H1 (cell line): ENCODE measurements around the gene MRPL39. TPM values are rescaled to one million over a fixed set of nuclear protein-coding genes. Genes with fewer than 3 reads are reported as not detected.

ENCODE experiments used
- CTCF ChIA-PET: fragments of 300-600 bp; sonication (Branson Sonifier 250); formaldehyde crosslinking; loops from one replicate; lab custom pipeline; 2021; ENCODE audit not compliant: partially characterized antibody; lab: Charles Lee
- POLR2A ChIA-PET: fragments of 300-600 bp; sonication (Branson Sonifier 250); formaldehyde crosslinking; loops from one replicate; lab custom pipeline; 2021; ENCODE audit warnings: inconsistent platforms; ENCODE audit not compliant: partially characterized antibody; lab: Charles Lee
- DNase-seq, 2 experiments: peaks; one replicate each; pipeline versions ENCODE4 v3.0.0 to v3.0.0-alpha.2; 2010 to 2022; ENCODE audit warnings: low spot score in 2 of 2, low read depth in 1 of 2, mixed read lengths in 1 of 2
- FAIRE-seq: peaks from 2 replicates; lab custom pipeline; 2011; peaks lifted over from hg19 to GRCh38; lab: Jason Lieb, UNC
- H2AFZ ChIP-seq: 2 replicates; pipeline ENCODE4 v1.8.1; 2012; ENCODE audit warnings: low read length, inconsistent platforms
- H2AK5ac ChIP-seq: 2 replicates; pipeline ENCODE4 v1.6.1; 2013; ENCODE audit warnings: low read depth, low read length
- H2BK120ac ChIP-seq: replicated peaks from 2 replicates; pipeline ENCODE3; 2013; ENCODE audit warnings: low read depth, low read length, inconsistent platforms
- H2BK12ac ChIP-seq: 2 replicates; pipeline ENCODE4 v1.6.1; 2013; ENCODE audit warnings: low read depth, low read length
- H2BK15ac ChIP-seq: 2 replicates; pipeline ENCODE4 v1.6.1; 2013; ENCODE audit warnings: low read length
- H2BK20ac ChIP-seq: 2 replicates; pipeline ENCODE4 v1.6.1; 2013; ENCODE audit warnings: low read length
- H2BK5ac ChIP-seq: 2 replicates; pipeline ENCODE4 v1.6.1; 2013; ENCODE audit warnings: low read depth, low read length
- H3K14ac ChIP-seq: 2 replicates; pipeline ENCODE4 v1.6.1; 2013; ENCODE audit warnings: inconsistent platforms; ENCODE audit not compliant: insufficient read length
- H3K18ac ChIP-seq: 2 replicates; pipeline ENCODE4 v1.6.1; 2013; ENCODE audit warnings: low read length; ENCODE audit errors: extremely low read depth
- H3K23ac ChIP-seq: 2 replicates; pipeline ENCODE4 v1.6.1; 2013; ENCODE audit warnings: inconsistent platforms; ENCODE audit not compliant: insufficient read length
- H3K23me2 ChIP-seq: 2 replicates; pipeline ENCODE4 v1.6.1; 2013; ENCODE audit warnings: low read depth, low read length
- H3K27ac ChIP-seq: 2 replicates; pipeline ENCODE4 v1.6.1; 2011; ENCODE audit warnings: low read depth, low read length, inconsistent platforms
- H3K27me3 ChIP-seq, 4 experiments: replicated peaks in 1 of 4; 1 replicate in 1 of 4; 2 replicates in 3 of 4; pipeline versions ENCODE4 v1.6.1 to v1.8.1; 2011 to 2013; ENCODE audit warnings: low read length in 3 of 4, mild to moderate bottlenecking in 3 of 4, inconsistent platforms in 2 of 4, mixed read lengths in 2 of 4, moderate library complexity in 1 of 4; ENCODE audit not compliant: control insufficient read depth in 3 of 4, insufficient read depth in 3 of 4; ENCODE audit errors: extremely low read depth in 1 of 4
- H3K36me3 ChIP-seq, 4 experiments: 2 replicates each; pipeline versions ENCODE4 v1.6.1 to v1.8.1; 2011 to 2013; ENCODE audit warnings: mild to moderate bottlenecking in 4 of 4, low read length in 3 of 4, moderate library complexity in 2 of 4, control low read depth in 1 of 4, inconsistent platforms in 1 of 4; ENCODE audit not compliant: insufficient read depth in 4 of 4, control insufficient read depth in 2 of 4
- H3K4ac ChIP-seq: replicated peaks from 2 replicates; pipeline ENCODE3; 2013; ENCODE audit warnings: low read length, low read depth, mixed read lengths, inconsistent platforms; ENCODE audit not compliant: insufficient read length
- H3K4me1 ChIP-seq, 4 experiments: replicated peaks in 1 of 4; 1 replicate in 1 of 4; 2 replicates in 3 of 4; pipeline versions ENCODE4 v1.6.1 to v1.8.1; 2011 to 2013; ENCODE audit warnings: low read length in 3 of 4, inconsistent platforms in 2 of 4, mixed read lengths in 1 of 4; ENCODE audit not compliant: insufficient read depth in 4 of 4, control insufficient read depth in 3 of 4
- H3K4me2 ChIP-seq, 2 experiments: 2 replicates each; pipeline versions ENCODE4 v1.6.1 to v1.8.1; 2011 to 2013; ENCODE audit warnings: low read depth in 2 of 2, low read length in 2 of 2, control low read depth in 1 of 2, inconsistent platforms in 1 of 2, mild to moderate bottlenecking in 1 of 2; ENCODE audit not compliant: insufficient read depth in 1 of 2
- H3K4me3 ChIP-seq, 4 experiments: fragments of 200-600, 300-600 bp in 1 of 4; sonication (generic), shearing (Covaris generic), sonication (Bioruptor Twin) in 1 of 4; 2 replicates each; pipeline versions ENCODE4 v1.5.1 to v1.8.1; 2011 to 2016; ENCODE audit warnings: low read length in 4 of 4, low read depth in 3 of 4, control low read depth in 2 of 4, inconsistent platforms in 2 of 4, mild to moderate bottlenecking in 2 of 4, mixed read lengths in 1 of 4, moderate library complexity in 1 of 4; ENCODE audit not compliant: insufficient read depth in 2 of 4; ENCODE audit errors: extremely low read depth in 1 of 4
- H3K56ac ChIP-seq: replicated peaks from 2 replicates; pipeline ENCODE3; 2013; ENCODE audit warnings: low read depth, mild to moderate bottlenecking, mixed read lengths, low read length, inconsistent platforms; ENCODE audit not compliant: insufficient read length
- H3K79me1 ChIP-seq: 2 replicates; pipeline ENCODE4 v1.6.1; 2013; ENCODE audit warnings: low read depth, low read length, control low read depth
- H3K79me2 ChIP-seq, 2 experiments: 2 replicates each; pipeline versions ENCODE4 v1.6.1 to v1.8.1; 2012 to 2013; ENCODE audit warnings: low read length in 2 of 2, mild to moderate bottlenecking in 2 of 2, inconsistent platforms in 1 of 2; ENCODE audit not compliant: insufficient read depth in 2 of 2, control insufficient read depth in 1 of 2
- H3K9ac ChIP-seq, 4 experiments: replicated peaks in 1 of 4; 1 replicate in 1 of 4; 2 replicates in 3 of 4; pipeline versions ENCODE4 v1.6.1 to v1.8.1; 2011 to 2013; ENCODE audit warnings: low read depth in 3 of 4, low read length in 3 of 4, control low read depth in 2 of 4, mild to moderate bottlenecking in 2 of 4, moderate library complexity in 2 of 4, inconsistent platforms in 1 of 4; ENCODE audit errors: extremely low read depth in 1 of 4
- H3K9me3 ChIP-seq, 2 experiments: 2 replicates each; pipeline versions ENCODE4 v1.6.1 to v1.8.1; 2012 to 2013; ENCODE audit warnings: mild to moderate bottlenecking in 2 of 2, moderate library complexity in 2 of 2, control low read depth in 1 of 2, inconsistent platforms in 1 of 2, low read depth in 1 of 2, low read length in 1 of 2, mixed read lengths in 1 of 2; ENCODE audit not compliant: insufficient read depth in 2 of 2
- H4K20me1 ChIP-seq, 2 experiments: replicated peaks in 1 of 2; 2 replicates each; pipeline versions ENCODE3 to v1.8.1; 2011 to 2013; ENCODE audit warnings: inconsistent platforms in 2 of 2, low read length in 2 of 2, mild to moderate bottlenecking in 1 of 2; ENCODE audit not compliant: insufficient read depth in 2 of 2, control insufficient read depth in 1 of 2
- H4K5ac ChIP-seq: 2 replicates; pipeline ENCODE4 v1.6.1; 2013; ENCODE audit warnings: low read length, low read depth, mixed read lengths, inconsistent platforms; ENCODE audit not compliant: insufficient read length
- H4K8ac ChIP-seq: 2 replicates; pipeline ENCODE4 v1.8.0; 2013; ENCODE audit warnings: mild to moderate bottlenecking, moderate library complexity, low read length, inconsistent platforms; ENCODE audit not compliant: insufficient read depth; ENCODE audit errors: extremely low read depth
- H4K91ac ChIP-seq: replicated peaks from 2 replicates; pipeline ENCODE3; 2013; ENCODE audit warnings: low read length, mixed read lengths, inconsistent platforms; ENCODE audit not compliant: insufficient read length
- BRCA1 ChIP-seq: IDR thresholded peaks from 2 replicates; pipeline ENCODE4 v1.6.1; 2012; ENCODE audit warnings: low read depth, low read length, improper control_type of control experiment
- TBP ChIP-seq: IDR thresholded peaks from 2 replicates; pipeline ENCODE4 v1.6.1; 2011; ENCODE audit warnings: low read depth, low read length, improper control_type of control experiment
- YY1 ChIP-seq: IDR thresholded peaks from 2 replicates; pipeline ENCODE4 v1.6.1; 2011; ENCODE audit warnings: low read depth, mild to moderate bottlenecking, low read length
- WGBS, 2 experiments: shearing (Covaris generic) in 1 of 2; methylation state at CpG; one replicate each; pipeline versions ENCODE4 v1.1.6 to v1.1.7; 2013 to 2015; ENCODE audit warnings: low lambda C conversion rate in 2 of 2, mixed read lengths in 2 of 2, inconsistent platforms in 1 of 2, low coverage in 1 of 2, missing lambda C conversion rate in 1 of 2; ENCODE audit not compliant: insufficient replicate concordance in 2 of 2, insufficient coverage in 1 of 2, insufficient read length in 1 of 2; ENCODE audit errors: extremely low coverage in 1 of 2, missing lambda C conversion rate in 1 of 2; 5-methylcytosine and 5-hydroxymethylcytosine counted together
- polyA plus RNA-seq, 7 experiments: library from polyadenylated mRNA; depleted of rRNA in 3 of 7; stranded (reverse) in 5 of 7; unstranded in 2 of 7; fragments of >200 nt in 5 of 7; fragments of 200-250 nt in 2 of 7; gene quantifications; 1 replicate in 5 of 7; 2 replicates in 1 of 7; 4 replicates in 1 of 7; pipeline versions ENCODE4 v1.2.1 to v1.2.3, GENCODE V29; 2011 to 2013; ENCODE audit warnings: missing spikeins in 2 of 7, mixed read lengths in 2 of 7
- total RNA-seq: library from RNA; stranded (reverse); fragmentation: NEBNext Ultra II Directional; extraction: Animal tissue kit (Norgen Biotek cat#: 25700); gene quantifications from 2 replicates; pipeline ENCODE4 v1.2.1, GENCODE V29; 2021

The MRPL39 gene
- total and polyA plus RNA-seq, 2 of the 8 experiments (the other 6 are each of a cell fraction or from before 2014, with no cell fraction given): 20.3 to 43.2 TPM

- no peak for FAIRE-seq
- 97% methylated on average over 3 of the region's 3 CpGs; no CpG with 5 or more reads in 1 of the 2 experiments for WGBS, 2 experiments
- no peak overlapping the region for H3K4ac ChIP-seq
- H3K9me3 ChIP-seq: no peaks in the 10 kb centered on the region
- no peak overlapping the region for H2BK12ac ChIP-seq
- H3K23ac ChIP-seq: no peak overlapping the region
- no peak overlapping the region for H2BK120ac ChIP-seq
- no peak overlapping the region for H2AK5ac ChIP-seq
- no peak overlapping the region for H3K18ac ChIP-seq
- no peak overlapping the region for H3K27ac ChIP-seq
- no peak overlapping the region for H2AFZ ChIP-seq
- no peaks in the 10 kb centered on the region for H3K79me2 ChIP-seq
- H3K4me1 ChIP-seq: peaks cover 0 to 2% (median 0%) of the 10 kb centered on the region in 4 experiments; a peak in 1 of 7 replicates
- H4K5ac ChIP-seq: no peak overlapping the region
- peak overlapping the region; percentile 57; the same call in 1 of the 2 replicates for H4K8ac ChIP-seq
- H4K20me1 ChIP-seq: no peaks in the 10 kb centered on the region
- no peak overlapping the region for H4K91ac ChIP-seq
- no peak overlapping the region for H2BK15ac ChIP-seq
- no peak for DNase-seq
- H3K23me2 ChIP-seq: no peaks in the 10 kb centered on the region
- H3K14ac ChIP-seq: no peak overlapping the region
- no peak overlapping the region for H3K56ac ChIP-seq
- no peak overlapping the region for H3K9ac ChIP-seq
- no peaks in the 10 kb centered on the region for H3K27me3 ChIP-seq
- H3K79me1 ChIP-seq: no peaks in the 10 kb centered on the region
- H3K4me2 ChIP-seq: no peak overlapping the region
- CTCF ChIA-PET: no interaction called here
- H3K36me3 ChIP-seq: no peaks in the 10 kb centered on the region
- no peak for TF ChIP-seq YY1
- TF ChIP-seq TBP: no peak
- no peak for TF ChIP-seq BRCA1
- POLR2A ChIA-PET: interaction anchor here (1.3 kb wide), 1 partner anchor 20 kb away, joined by 3 read pairs; no protein-coding TSS in a partner anchor
- no peak overlapping the region for H3K4me3 ChIP-seq
- H2BK5ac ChIP-seq: no peak overlapping the region
- H2BK20ac ChIP-seq: no peak overlapping the region
Observed at GRCh38 chr21:25539606-25540005, 67.7 kb downstream of the MRPL39 start.
